ENCODE measurements around the gene FAM184B. TPM values are rescaled to one million over a fixed set of nuclear protein-coding genes. Genes with fewer than 3 reads are reported as not detected.
A peak's percentile ranks its signal among the peaks of the same experiment; 100 is the strongest.

Gene FAM184B
- total RNA-seq, 1 donor: not detected

DNA sequence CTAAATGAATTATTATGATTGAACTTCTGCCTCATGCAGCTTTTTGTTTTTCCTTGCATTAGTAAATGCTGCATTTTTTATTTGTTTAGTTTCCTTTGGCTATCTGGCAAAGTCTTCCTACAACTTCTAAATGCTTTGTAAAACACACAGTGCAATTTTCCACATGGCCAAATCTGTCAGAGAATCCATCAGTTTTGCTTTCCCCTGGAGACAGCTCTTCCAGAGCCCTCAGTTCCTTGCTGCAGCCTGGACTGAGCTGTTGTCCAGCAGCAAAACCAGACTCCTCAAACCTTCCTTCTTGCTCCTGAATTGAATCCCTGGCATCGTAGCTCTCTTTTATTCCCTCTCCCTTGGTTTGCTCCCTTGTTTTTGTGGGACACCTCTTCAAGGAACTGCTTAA lies 124.3 kb downstream of the FAM184B start:
- Histone ChIP-seq H3K27ac (ENCODE audit: low read depth, low read length) (no peak overlapping the region), H3K36me3 (ENCODE audit: insufficient read depth, low read length) (no peaks in the 10 kb centered on the region), H3K4me3 (ENCODE audit: insufficient read depth, low read length) (no peak overlapping the region), H4K20me1 (ENCODE audit: insufficient read depth, low read length) (no peaks in the 10 kb centered on the region), H3K9me3 (ENCODE audit: low read depth, low read length) (no peaks in the 10 kb centered on the region), H3K27me3 (ENCODE audit: insufficient read depth, low read length) (peaks cover 3% of the 10 kb centered on the region), H3K4me1 (ENCODE audit: insufficient read depth, low read length) (no peaks in the 10 kb centered on the region), H3K4me2 (ENCODE audit: insufficient read depth, low read length) (no peak overlapping the region), H2AFZ (ENCODE audit: low read length) (no peak overlapping the region), H3K79me2 (ENCODE audit: insufficient read depth, low read length) (no peaks in the 10 kb centered on the region)
- TF ChIP-seq CTCF (IDR thresholded peaks at IDR 0.05; ENCODE audit: extremely low read depth, low read depth, low read length): no peak
- no peak for DNase-seq (ENCODE audit: insufficient read length, low spot score, missing footprints)

DNA sequence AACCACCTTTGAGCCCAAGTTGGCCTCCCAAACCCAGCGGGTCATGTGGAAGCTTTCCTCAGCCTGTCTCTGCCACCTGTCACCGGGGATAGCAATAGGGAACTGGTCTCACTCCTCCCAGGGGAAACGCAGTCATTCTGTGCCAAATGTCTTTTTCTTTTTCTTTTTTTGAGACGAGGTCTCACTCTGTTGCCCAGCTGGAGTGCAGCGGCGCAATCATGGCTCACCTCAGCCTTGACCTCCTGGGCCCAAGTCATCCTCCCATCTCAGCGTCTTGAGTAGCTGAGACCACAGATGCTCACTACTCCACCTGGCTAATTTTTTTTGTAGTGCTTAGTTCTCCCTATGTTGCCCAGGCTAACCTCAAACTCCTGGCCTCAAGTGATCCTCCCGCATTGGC lies 126.7 kb downstream of the FAM184B start:
- DNase-seq (ENCODE audit: insufficient read length, low spot score, missing footprints): no peak
- TF ChIP-seq CTCF (IDR thresholded peaks at IDR 0.05; ENCODE audit: extremely low read depth, low read depth, low read length): no peak
- no peaks in the 10 kb centered on the region for H3K4me1 ChIP-seq (ENCODE audit: insufficient read depth, low read length)
- H3K36me3 ChIP-seq (ENCODE audit: insufficient read depth, low read length): no peaks in the 10 kb centered on the region
- H3K79me2 ChIP-seq (ENCODE audit: insufficient read depth, low read length): no peaks in the 10 kb centered on the region
- H4K20me1 ChIP-seq (ENCODE audit: insufficient read depth, low read length): no peaks in the 10 kb centered on the region
- H3K27me3 ChIP-seq (ENCODE audit: insufficient read depth, low read length): peaks cover 3% of the 10 kb centered on the region
- no peak overlapping the region for H3K27ac ChIP-seq (ENCODE audit: low read depth, low read length)
- H3K4me3 ChIP-seq (ENCODE audit: insufficient read depth, low read length): no peak overlapping the region
- H3K4me2 ChIP-seq (ENCODE audit: insufficient read depth, low read length): no peak overlapping the region
- H3K9me3 ChIP-seq (ENCODE audit: low read depth, low read length): no peaks in the 10 kb centered on the region
- no peak overlapping the region for H2AFZ ChIP-seq (ENCODE audit: low read length)

GRCh38 chr4:17650406-17650805 lies 131.0 kb downstream of the FAM184B start:
- no peak for DNase-seq (ENCODE audit: insufficient read length, low spot score, missing footprints)
- Histone ChIP-seq H3K4me2 (ENCODE audit: insufficient read depth, low read length) (no peak overlapping the region), H3K9me3 (ENCODE audit: low read depth, low read length) (no peaks in the 10 kb centered on the region), H3K79me2 (ENCODE audit: insufficient read depth, low read length) (no peaks in the 10 kb centered on the region), H3K4me3 (ENCODE audit: insufficient read depth, low read length) (no peak overlapping the region), H4K20me1 (ENCODE audit: insufficient read depth, low read length) (no peaks in the 10 kb centered on the region), H2AFZ (ENCODE audit: low read length) (no peak overlapping the region), H3K36me3 (ENCODE audit: insufficient read depth, low read length) (no peaks in the 10 kb centered on the region), H3K27me3 (ENCODE audit: insufficient read depth, low read length) (peaks cover under 1% of the 10 kb centered on the region), H3K27ac (ENCODE audit: low read depth, low read length) (no peak overlapping the region), H3K4me1 (ENCODE audit: insufficient read depth, low read length) (no peaks in the 10 kb centered on the region)
- TF ChIP-seq CTCF (IDR thresholded peaks at IDR 0.05; ENCODE audit: extremely low read depth, low read depth, low read length): no peak

DNA sequence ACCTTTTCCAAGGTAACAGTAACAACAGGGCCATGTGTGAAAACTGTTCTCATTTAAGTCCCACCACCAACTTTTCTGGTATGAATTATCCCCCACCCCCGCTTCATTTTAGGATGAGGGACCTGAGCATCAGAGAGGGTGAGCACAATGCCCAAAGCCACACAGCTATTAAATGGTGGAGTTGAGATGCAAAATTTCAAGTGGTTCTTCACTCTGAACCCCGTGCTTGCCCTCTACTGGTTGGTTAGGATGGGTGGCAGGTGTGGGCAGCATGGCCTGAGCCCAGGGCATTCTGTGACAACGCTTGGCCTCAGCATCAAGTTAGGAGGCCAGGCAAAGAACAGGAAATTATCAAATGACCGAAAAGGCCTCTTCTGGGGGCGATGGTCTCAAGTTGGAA lies 133.5 kb downstream of the FAM184B start:
- DNase-seq (ENCODE audit: insufficient read length, low spot score, missing footprints): no peak
- no peaks in the 10 kb centered on the region for H3K4me1 ChIP-seq (ENCODE audit: insufficient read depth, low read length)
- no peaks in the 10 kb centered on the region for H3K9me3 ChIP-seq (ENCODE audit: low read depth, low read length)
- H3K4me2 ChIP-seq (ENCODE audit: insufficient read depth, low read length): no peak overlapping the region
- H3K27me3 ChIP-seq (ENCODE audit: insufficient read depth, low read length): no peaks in the 10 kb centered on the region
- no peak overlapping the region for H3K27ac ChIP-seq (ENCODE audit: low read depth, low read length)
- H3K4me3 ChIP-seq (ENCODE audit: insufficient read depth, low read length): no peak overlapping the region
- no peak overlapping the region for H2AFZ ChIP-seq (ENCODE audit: low read length)
- H3K79me2 ChIP-seq (ENCODE audit: insufficient read depth, low read length): no peaks in the 10 kb centered on the region
- no peaks in the 10 kb centered on the region for H4K20me1 ChIP-seq (ENCODE audit: insufficient read depth, low read length)
- peak; percentile 14 for TF ChIP-seq CTCF (IDR thresholded peaks at IDR 0.05; ENCODE audit: extremely low read depth, low read depth, low read length)
- H3K36me3 ChIP-seq (ENCODE audit: insufficient read depth, low read length): no peaks in the 10 kb centered on the region

Measured in osteoblast (primary cell).